ENCODE data around the gene PCDH12.

DNA sequence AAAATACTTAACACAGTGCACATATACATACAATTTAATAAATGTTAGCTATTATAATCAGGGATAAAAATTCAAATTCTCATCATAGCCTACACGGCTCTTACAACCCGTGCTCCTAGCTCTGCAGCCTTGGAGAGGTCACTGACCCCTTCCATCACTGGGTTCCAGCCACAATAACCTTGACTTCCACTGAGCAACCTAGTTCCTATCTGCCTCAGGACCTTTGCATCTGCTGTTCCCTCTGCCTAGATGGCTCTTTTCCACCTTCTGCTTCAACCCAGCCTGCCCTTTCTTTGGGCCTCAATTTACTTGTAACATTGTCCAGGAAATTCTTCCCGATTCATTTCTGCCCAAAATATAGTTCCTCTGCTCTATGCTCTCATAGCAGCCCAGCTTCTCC is 43.2 kb downstream of the PCDH12 start:
- TF ChIP-seq SP1 (IDR thresholded peaks at IDR 0.05; ENCODE audit: low read depth, low read length) (no peak), SIN3A (IDR thresholded peaks at IDR 0.05; ENCODE audit: low read depth, low read length) (no peak), SPI1 (IDR thresholded peaks at IDR 0.05; ENCODE audit: borderline replicate concordance, insufficient read depth, low read depth, low read length) (no peak)
